ENCODE measurements around the gene DLG2.

The DLG2 gene

GRCh38 chr11:85256433-85256832 lies 370.7 kb downstream of the DLG2 start:
- DNase-seq: no peak
- no peak overlapping the region for H3K14ac ChIP-seq (ENCODE audit: low read length in 2 of 2)
- H3K27ac ChIP-seq (ENCODE audit: low read length, poor library complexity, severe bottlenecking): no peak overlapping the region
- no peaks in the 10 kb centered on the region for H3K4me1 ChIP-seq (ENCODE audit: control insufficient read depth, insufficient read depth, low read depth, low read length)
- H2BK12ac ChIP-seq (ENCODE audit: low read length in 2 of 2): no peak overlapping the region
- H4K8ac ChIP-seq (ENCODE audit: low read length): no peak overlapping the region
- no peak overlapping the region for H3K4ac ChIP-seq (ENCODE audit: low read depth in 1 of 2, low read length in 2 of 2)
- no peaks in the 10 kb centered on the region for H3K79me1 ChIP-seq (replicated peaks; ENCODE audit: low read length, poor library complexity, severe bottlenecking)
- H2AFZ ChIP-seq (ENCODE audit: low read depth, low read length): no peak overlapping the region
- H3K36me3 ChIP-seq (ENCODE audit: control insufficient read depth in 1 of 2, insufficient read depth in 2 of 2, low read depth in 1 of 2, low read length in 2 of 2): no peaks in the 10 kb centered on the region
- H3K4me2 ChIP-seq (ENCODE audit: low read length, poor library complexity, severe bottlenecking): no peak overlapping the region
- no peaks in the 10 kb centered on the region for H3K27me3 ChIP-seq (ENCODE audit: control insufficient read depth in 1 of 2, insufficient read depth in 1 of 2, low read length in 2 of 2)
- no peak overlapping the region for H4K91ac ChIP-seq (ENCODE audit: low read length)
- H3K23ac ChIP-seq (ENCODE audit: low read length in 2 of 2): no peak overlapping the region
- H2AK5ac ChIP-seq (ENCODE audit: low read length, severe bottlenecking): no peak overlapping the region
- H2BK5ac ChIP-seq (ENCODE audit: low read depth, low read length, poor library complexity, severe bottlenecking): no peak overlapping the region
- H2BK15ac ChIP-seq (ENCODE audit: low read depth, poor library complexity, severe bottlenecking): no peak overlapping the region
- H3K4me3 ChIP-seq (ENCODE audit: insufficient read depth in 1 of 2, low read depth in 1 of 2, low read length in 2 of 2): no peak overlapping the region
- 81% methylated on average over 3 of the region's 7 CpGs for WGBS
- no peak overlapping the region for H3K9ac ChIP-seq (ENCODE audit: low read length)
- H3K9me3 ChIP-seq (ENCODE audit: control insufficient read depth, low read length): peaks cover 13% of the 10 kb centered on the region
- no peak overlapping the region for H3K18ac ChIP-seq (ENCODE audit: low read depth in 1 of 2, low read length in 2 of 2)
- no peak overlapping the region for H2BK120ac ChIP-seq (ENCODE audit: low read depth, low read length)

- no peak overlapping the region for H2BK5ac ChIP-seq (ENCODE audit: low read depth, low read length, poor library complexity, severe bottlenecking)
- no peaks in the 10 kb centered on the region for H3K36me3 ChIP-seq (ENCODE audit: control insufficient read depth in 1 of 2, insufficient read depth in 2 of 2, low read depth in 1 of 2, low read length in 2 of 2)
- H3K9me3 ChIP-seq (ENCODE audit: control insufficient read depth, low read length): peaks cover 13% of the 10 kb centered on the region
- no peaks in the 10 kb centered on the region for H3K4me1 ChIP-seq (ENCODE audit: control insufficient read depth, insufficient read depth, low read depth, low read length)
- H3K4me3 ChIP-seq (ENCODE audit: insufficient read depth in 1 of 2, low read depth in 1 of 2, low read length in 2 of 2): no peak overlapping the region
- H3K4ac ChIP-seq (ENCODE audit: low read depth in 1 of 2, low read length in 2 of 2): no peak overlapping the region
- no peak overlapping the region for H3K14ac ChIP-seq (ENCODE audit: low read length in 2 of 2)
- no peak overlapping the region for H3K9ac ChIP-seq (ENCODE audit: low read length)
- H3K79me1 ChIP-seq (replicated peaks; ENCODE audit: low read length, poor library complexity, severe bottlenecking): no peaks in the 10 kb centered on the region
- no peak overlapping the region for H2BK120ac ChIP-seq (ENCODE audit: low read depth, low read length)
- no peak overlapping the region for H3K18ac ChIP-seq (ENCODE audit: low read depth in 1 of 2, low read length in 2 of 2)
- no peak overlapping the region for H2AFZ ChIP-seq (ENCODE audit: low read depth, low read length)
- no peak overlapping the region for H3K27ac ChIP-seq (ENCODE audit: low read length, poor library complexity, severe bottlenecking)
- no peak overlapping the region for H3K4me2 ChIP-seq (ENCODE audit: low read length, poor library complexity, severe bottlenecking)
- no peak for DNase-seq
- no peak overlapping the region for H3K23ac ChIP-seq (ENCODE audit: low read length in 2 of 2)
- H3K27me3 ChIP-seq (ENCODE audit: control insufficient read depth in 1 of 2, insufficient read depth in 1 of 2, low read length in 2 of 2): no peaks in the 10 kb centered on the region
- no peak overlapping the region for H2AK5ac ChIP-seq (ENCODE audit: low read length, severe bottlenecking)
- H4K91ac ChIP-seq (ENCODE audit: low read length): no peak overlapping the region
- no peak overlapping the region for H4K8ac ChIP-seq (ENCODE audit: low read length)
- no peak overlapping the region for H2BK15ac ChIP-seq (ENCODE audit: low read depth, poor library complexity, severe bottlenecking)
- H2BK12ac ChIP-seq (ENCODE audit: low read length in 2 of 2): no peak overlapping the region
These were observed 377.7 kb downstream of the DLG2 start for GRCh38 chr11:85249482-85249881.

DNA sequence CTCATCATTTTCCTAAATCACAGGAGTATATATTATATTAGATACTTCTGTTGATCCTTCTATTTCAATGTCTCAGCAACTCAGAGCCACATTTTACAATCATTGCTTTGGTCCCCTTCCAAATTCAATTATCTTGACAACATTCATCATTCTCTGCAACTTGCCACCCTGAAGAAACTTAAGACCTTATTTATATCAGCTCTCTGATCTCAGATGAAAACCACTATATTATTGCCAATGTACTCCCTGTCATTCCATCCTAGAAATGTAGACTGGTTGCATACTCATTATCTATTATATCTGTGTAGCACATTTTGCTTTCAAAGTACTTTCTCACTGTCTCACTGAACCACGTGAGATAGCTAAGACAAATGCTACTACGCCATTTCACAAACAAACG lies 379.3 kb downstream of the DLG2 start:
- Histone ChIP-seq H3K79me1 (replicated peaks; ENCODE audit: low read length, poor library complexity, severe bottlenecking) (no peaks in the 10 kb centered on the region), H3K9me3 (ENCODE audit: control insufficient read depth, low read length) (peaks cover under 1% of the 10 kb centered on the region), H3K27ac (ENCODE audit: low read length, poor library complexity, severe bottlenecking) (no peak overlapping the region), H3K23ac (ENCODE audit: low read length in 2 of 2) (no peak overlapping the region), H2BK12ac (ENCODE audit: low read length in 2 of 2) (no peak overlapping the region), H2BK120ac (ENCODE audit: low read depth, low read length) (no peak overlapping the region), H3K4me3 (ENCODE audit: insufficient read depth in 1 of 2, low read depth in 1 of 2, low read length in 2 of 2) (no peak overlapping the region), H3K14ac (ENCODE audit: low read length in 2 of 2) (no peak overlapping the region), H3K18ac (ENCODE audit: low read depth in 1 of 2, low read length in 2 of 2) (no peak overlapping the region), H2BK15ac (ENCODE audit: low read depth, poor library complexity, severe bottlenecking) (no peak overlapping the region), H2AFZ (ENCODE audit: low read depth, low read length) (no peak overlapping the region), H3K27me3 (ENCODE audit: control insufficient read depth in 1 of 2, insufficient read depth in 1 of 2, low read length in 2 of 2) (no peaks in the 10 kb centered on the region), H4K8ac (ENCODE audit: low read length) (no peak overlapping the region), H3K4me1 (ENCODE audit: control insufficient read depth, insufficient read depth, low read depth, low read length) (no peaks in the 10 kb centered on the region), H3K4me2 (ENCODE audit: low read length, poor library complexity, severe bottlenecking) (no peak overlapping the region), H3K9ac (ENCODE audit: low read length) (no peak overlapping the region), H2AK5ac (ENCODE audit: low read length, severe bottlenecking) (no peak overlapping the region), H3K36me3 (ENCODE audit: control insufficient read depth in 1 of 2, insufficient read depth in 2 of 2, low read depth in 1 of 2, low read length in 2 of 2) (no peaks in the 10 kb centered on the region), H3K4ac (ENCODE audit: low read depth in 1 of 2, low read length in 2 of 2) (no peak overlapping the region), H2BK5ac (ENCODE audit: low read depth, low read length, poor library complexity, severe bottlenecking) (no peak overlapping the region), H4K91ac (ENCODE audit: low read length) (no peak overlapping the region)
- no peak for DNase-seq
- 84% methylated on average over 3 of the region's 3 CpGs for WGBS

DNA sequence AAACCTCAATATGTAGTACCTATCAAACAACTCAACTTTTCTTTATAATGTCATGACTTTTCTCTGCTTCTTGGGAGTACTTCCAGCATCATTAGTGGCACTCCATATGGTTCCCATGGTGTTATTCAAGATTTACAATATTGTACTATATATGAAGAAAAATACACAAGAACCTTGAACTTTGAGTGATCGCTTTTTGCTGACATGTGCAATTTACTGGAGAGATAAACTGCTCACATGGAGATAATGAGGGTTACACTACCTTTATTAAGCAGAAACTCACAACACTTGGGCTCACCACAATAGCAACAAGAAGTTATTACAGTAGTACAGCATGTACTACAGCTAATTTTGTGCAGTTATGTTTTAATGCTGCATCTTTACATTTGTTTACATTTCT lies 388.2 kb downstream of the DLG2 start:
- H2BK120ac ChIP-seq (ENCODE audit: low read depth, low read length): no peak overlapping the region
- peaks cover 18% of the 10 kb centered on the region for H3K9me3 ChIP-seq (ENCODE audit: control insufficient read depth, low read length)
- H3K4me3 ChIP-seq (ENCODE audit: insufficient read depth in 1 of 2, low read depth in 1 of 2, low read length in 2 of 2): no peak overlapping the region
- no peak overlapping the region for H3K4me2 ChIP-seq (ENCODE audit: low read length, poor library complexity, severe bottlenecking)
- no peaks in the 10 kb centered on the region for H3K79me1 ChIP-seq (replicated peaks; ENCODE audit: low read length, poor library complexity, severe bottlenecking)
- H2BK12ac ChIP-seq (ENCODE audit: low read length in 2 of 2): no peak overlapping the region
- DNase-seq: no peak
- H3K27me3 ChIP-seq (ENCODE audit: control insufficient read depth in 1 of 2, insufficient read depth in 1 of 2, low read length in 2 of 2): no peaks in the 10 kb centered on the region
- H3K14ac ChIP-seq (ENCODE audit: low read length in 2 of 2): no peak overlapping the region
- H2AFZ ChIP-seq (ENCODE audit: low read depth, low read length): no peak overlapping the region
- no peak overlapping the region for H4K91ac ChIP-seq (ENCODE audit: low read length)
- no peak overlapping the region for H4K8ac ChIP-seq (ENCODE audit: low read length)
- WGBS: no CpG with 5 or more reads among the region's 1 CpG
- no peak overlapping the region for H2BK15ac ChIP-seq (ENCODE audit: low read depth, poor library complexity, severe bottlenecking)
- no peaks in the 10 kb centered on the region for H3K4me1 ChIP-seq (ENCODE audit: control insufficient read depth, insufficient read depth, low read depth, low read length)
- no peak overlapping the region for H3K9ac ChIP-seq (ENCODE audit: low read length)
- H3K4ac ChIP-seq (ENCODE audit: low read depth in 1 of 2, low read length in 2 of 2): no peak overlapping the region
- no peaks in the 10 kb centered on the region for H3K36me3 ChIP-seq (ENCODE audit: control insufficient read depth in 1 of 2, insufficient read depth in 2 of 2, low read depth in 1 of 2, low read length in 2 of 2)
- no peak overlapping the region for H3K18ac ChIP-seq (ENCODE audit: low read depth in 1 of 2, low read length in 2 of 2)
- H3K27ac ChIP-seq (ENCODE audit: low read length, poor library complexity, severe bottlenecking): no peak overlapping the region
- no peak overlapping the region for H3K23ac ChIP-seq (ENCODE audit: low read length in 2 of 2)
- H2AK5ac ChIP-seq (ENCODE audit: low read length, severe bottlenecking): no peak overlapping the region
- no peak overlapping the region for H2BK5ac ChIP-seq (ENCODE audit: low read depth, low read length, poor library complexity, severe bottlenecking)

Measured in mesenchymal stem cell (in vitro differentiated cells and primary cell).